ENCODE results near the gene CUL5.

GRCh38 chr11:108125096-108125495 is 116.4 kb downstream of the CUL5 start:
- TF ChIP-seq CTCF (IDR thresholded peaks at IDR 0.05) (no peak), POLR2AphosphoS5 (IDR thresholded peaks at IDR 0.05) (no peak), POLR2A (IDR thresholded peaks at IDR 0.05) (no peak), EP300 (IDR thresholded peaks at IDR 0.05) (no peak)
